GM18907 (cell line): ENCODE data around the gene SDK1.
"Not testable (repeated sequence)": the region's sequence is repeated elsewhere in the genome, so short reads cannot be mapped to it uniquely, and the experiment has no call there.

ENCODE experiments used
- ATAC-seq: cut with Tn5 transposase; IDR thresholded peaks from one replicate; pipeline ENCODE4 v1.9.1; 2021; ENCODE audit warnings: mild to moderate bottlenecking, moderate library complexity; ENCODE audit not compliant: unreplicated experiment

The SDK1 gene

DNA sequence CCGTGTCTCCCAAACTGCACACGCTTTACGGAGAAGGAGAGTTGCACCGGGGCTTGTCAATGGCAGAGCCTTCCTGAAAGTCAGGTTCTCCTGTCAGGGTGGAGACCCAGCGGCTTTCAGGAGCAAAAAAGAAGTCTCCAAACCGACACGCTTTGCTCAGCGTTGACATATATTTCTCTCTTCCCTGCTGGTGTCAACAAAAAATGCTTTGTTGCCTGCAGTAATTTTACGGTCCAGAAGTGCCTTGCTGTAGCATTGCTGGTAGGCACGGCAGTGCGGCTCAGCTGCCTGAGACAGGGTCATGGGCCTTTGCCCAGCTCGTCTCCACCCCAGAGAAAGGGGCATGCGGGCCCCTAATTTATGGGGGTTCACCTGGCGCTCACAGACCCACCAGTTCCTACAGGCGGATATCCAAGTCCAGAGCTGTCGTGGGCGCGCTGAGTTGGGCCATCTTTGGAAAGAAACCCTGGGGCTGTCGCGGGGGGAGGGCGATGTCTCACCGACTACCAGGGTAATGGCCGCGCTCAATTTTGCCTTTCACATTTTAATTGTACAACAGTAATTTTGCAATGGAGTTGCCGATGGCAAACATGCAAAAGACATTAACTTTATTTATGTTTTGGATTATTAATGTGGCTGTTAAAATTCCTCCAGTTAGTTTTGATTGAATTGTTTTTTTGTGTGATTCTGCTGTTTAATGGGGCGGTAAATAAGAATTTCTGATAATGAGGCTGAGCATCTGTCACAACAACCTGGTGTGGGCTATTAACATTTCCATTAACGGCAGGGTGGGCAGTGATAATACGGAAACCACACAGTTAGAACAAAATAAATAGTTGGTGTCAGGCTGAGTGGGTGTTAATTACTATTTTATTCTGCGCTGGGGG lies 902.8 kb downstream of the SDK1 start:
- ATAC-seq = no peak

DNA sequence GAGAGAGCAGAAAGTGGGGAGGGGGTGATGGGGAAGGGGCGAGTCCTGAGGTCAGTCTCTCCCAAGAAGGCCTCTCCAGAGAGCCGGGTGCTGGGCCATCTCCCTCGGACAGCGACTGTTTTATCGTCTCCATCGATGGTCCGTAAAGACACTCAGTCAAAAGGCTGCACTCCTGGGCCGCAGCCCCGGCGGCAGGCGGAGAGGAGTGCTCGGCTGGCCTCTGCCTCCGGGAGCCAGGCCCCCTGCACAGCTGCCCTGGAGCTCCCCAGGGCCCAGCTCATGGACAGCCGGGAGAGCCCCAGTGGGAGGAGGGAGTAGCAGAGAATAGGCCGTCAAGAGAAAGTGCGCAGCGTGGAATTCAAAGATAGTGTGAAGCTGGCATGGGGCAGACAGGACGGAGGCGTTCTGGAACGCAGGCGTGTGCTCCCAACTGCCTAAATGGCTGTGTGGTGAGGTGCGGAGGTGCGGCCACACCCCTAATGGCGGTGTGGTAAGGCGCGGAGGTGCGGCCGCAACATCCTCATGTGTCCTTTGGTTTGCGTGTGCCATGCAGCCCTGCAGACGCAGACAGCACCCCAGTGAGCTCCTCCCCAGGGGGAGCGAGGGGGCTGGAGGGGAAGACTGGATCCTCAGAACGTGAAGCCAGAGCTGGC lies 903.6 kb downstream of the SDK1 start:
- ATAC-seq = no peak

DNA sequence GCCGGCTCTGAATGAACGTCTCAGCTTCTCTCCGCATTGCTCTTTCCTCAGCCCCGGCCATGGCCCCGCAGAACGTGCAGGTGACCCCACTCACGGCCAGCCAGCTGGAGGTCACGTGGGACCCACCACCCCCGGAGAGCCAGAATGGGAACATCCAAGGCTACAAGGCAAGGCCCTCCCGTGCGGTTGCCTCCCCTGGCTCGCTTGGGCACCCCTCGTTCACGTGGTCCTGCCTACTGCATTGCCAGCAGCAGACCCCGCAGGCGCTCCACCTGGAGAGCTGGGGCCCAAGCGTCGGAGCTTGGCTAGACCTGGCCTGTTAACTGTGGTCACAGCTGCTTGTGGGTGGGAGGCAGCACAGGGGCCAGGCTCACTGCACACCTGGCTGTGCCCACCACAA lies 904.8 kb downstream of the SDK1 start:
- ATAC-seq = no peak

DNA sequence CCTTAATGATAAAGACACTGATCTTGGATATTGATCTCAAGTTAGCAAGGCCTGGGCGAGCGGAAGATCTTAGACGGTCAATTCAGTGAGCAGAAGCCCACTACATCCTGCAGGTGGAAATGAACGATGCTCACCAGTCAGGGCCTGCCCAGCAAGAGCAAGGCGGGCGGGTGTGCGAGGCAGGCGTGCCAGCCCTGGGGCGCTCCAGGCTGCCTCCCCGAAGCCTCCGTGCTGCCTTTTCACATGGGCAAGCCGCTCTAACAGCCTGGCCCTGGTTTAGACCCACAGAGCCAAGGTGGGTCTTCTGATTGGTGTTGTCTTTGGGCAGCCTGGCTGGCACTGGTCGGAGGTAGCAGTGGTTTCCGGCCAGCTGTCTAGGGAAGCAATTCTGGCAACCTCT lies 906.0 kb downstream of the SDK1 start:
- ATAC-seq = no peak

DNA sequence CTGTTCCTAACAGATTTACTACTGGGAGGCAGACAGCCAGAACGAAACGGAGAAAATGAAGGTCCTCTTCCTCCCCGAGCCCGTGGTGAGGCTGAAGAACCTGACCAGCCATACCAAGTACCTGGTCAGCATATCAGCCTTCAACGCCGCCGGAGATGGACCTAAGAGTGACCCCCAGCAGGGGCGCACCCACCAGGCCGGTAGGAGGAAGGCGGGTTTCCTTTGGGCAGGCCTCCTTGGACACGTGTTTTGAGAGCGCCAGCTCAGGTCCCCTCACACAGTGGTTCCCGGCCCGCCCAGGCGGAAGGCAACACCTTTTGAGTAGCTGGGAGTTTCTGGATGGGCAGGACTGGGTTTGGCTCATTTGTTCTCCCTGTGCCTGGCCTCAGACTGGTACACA lies 907.0 kb downstream of the SDK1 start:
- no peak for ATAC-seq

DNA sequence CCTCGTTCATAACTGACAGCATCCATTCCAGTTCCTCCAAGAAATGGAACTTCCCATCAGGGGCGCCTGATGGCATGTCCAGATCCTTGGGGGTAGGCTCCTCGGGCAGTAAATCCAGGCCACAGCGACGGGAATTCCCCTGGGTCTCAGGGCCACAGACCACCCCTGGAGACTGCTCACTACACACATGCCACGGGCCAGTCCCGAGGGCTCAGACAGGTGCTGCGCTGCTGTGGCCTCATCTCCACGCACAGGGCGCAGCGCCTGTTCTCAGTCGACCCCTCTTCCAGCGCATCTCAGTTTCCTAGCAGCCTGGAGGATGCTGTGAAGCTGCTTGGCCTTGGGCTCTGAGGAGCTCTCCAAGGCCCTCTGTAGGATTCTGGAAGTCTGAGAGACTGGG lies 907.5 kb downstream of the SDK1 start:
- ATAC-seq = no peak

DNA sequence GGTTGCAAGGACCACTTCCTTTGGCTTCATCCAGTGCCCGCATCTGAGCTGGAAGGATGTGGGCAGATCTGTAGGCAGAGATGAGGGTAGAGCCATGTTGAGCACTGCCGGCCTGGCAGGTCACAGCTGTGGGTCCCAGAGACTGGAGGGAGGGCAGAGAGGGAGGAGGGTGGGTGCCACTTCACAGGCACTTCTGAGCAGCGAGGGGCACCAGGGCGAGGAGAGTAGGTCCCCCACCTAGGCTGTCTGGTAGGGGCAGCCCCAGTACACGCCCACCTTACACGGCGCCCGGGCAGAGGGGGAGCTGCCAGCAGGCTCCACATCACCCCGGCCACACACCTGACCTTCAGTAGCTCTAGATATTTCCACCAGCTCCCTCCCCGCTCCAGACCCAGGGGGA lies 908.1 kb downstream of the SDK1 start:
- no peak for ATAC-seq

DNA sequence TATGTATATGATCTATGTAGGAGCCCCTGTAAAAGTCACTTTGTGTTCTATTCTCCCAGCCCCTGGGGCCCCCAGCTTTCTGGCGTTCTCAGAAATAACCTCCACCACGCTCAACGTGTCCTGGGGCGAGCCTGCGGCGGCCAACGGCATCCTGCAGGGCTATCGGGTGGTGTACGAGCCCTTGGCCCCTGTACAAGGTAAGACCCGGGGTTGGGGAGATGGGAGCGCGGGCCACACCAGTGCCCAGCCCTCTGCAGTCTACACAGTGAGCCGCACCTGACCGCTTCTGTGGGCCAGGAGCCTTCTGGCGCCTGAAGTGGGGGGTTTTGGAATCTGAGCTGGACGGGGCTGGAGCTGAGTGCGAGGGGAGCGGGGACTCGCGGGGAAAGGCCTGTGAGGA lies 908.9 kb downstream of the SDK1 start:
- no peak for ATAC-seq

DNA sequence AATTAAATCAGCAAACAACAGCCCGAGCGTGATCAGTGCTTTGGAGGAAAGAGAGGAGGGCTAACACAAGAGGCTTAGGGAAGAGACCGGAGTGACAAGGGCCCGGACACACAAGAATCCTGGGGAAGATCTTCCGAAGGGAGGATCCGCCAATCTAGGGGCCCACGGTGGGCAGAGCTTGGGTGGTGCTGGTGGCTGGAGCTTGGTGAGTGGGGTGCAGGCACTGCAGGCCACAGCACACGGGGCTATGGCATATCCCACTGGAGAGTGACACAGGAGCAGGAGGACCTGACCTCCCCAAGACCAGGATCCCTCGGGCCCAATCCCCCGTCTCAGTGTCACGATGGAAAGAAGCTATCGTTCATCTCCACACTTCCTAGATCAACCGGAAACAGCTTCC lies 909.8 kb downstream of the SDK1 start:
- ATAC-seq = no peak

DNA sequence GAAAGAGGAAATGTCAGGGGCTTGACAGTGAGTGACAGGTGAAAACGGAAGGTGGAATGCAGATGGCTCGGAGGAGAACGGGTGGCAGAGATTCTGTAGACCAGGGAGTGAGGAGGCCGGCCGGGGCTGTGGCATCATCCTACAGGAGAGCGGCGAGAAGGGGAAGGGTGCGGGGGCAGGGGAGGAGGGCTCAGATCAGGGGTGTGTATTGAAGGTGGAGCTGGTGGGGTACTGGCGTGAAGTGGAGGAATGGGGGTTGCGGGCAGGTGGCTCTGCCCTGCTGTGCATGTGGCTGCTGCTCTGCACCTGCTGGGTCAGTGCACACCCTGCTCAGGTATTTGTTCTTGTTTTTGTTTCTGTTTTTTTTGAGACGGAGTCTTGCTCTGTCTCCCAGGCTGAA lies 910.2 kb downstream of the SDK1 start:
- no peak for ATAC-seq

DNA sequence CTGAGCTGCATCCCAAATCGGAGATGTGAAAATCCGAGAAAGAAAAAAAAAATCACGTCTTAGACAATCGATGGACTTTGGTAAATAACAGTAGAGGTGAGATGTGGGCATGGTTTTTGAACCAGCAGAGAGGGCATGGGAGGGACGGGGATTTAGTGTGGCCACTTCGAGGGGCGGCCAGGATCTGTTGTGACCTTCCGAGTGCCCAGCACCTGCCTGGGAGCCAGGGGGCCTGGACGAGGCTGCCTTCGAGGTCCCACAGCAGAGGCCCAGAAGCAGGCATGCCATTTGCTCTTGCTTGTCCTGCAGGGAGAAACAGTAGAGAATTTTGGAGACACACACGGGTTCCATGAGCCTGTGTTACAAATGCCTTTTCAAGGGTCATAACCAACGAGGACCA lies 911.3 kb downstream of the SDK1 start:
- ATAC-seq = no peak

DNA sequence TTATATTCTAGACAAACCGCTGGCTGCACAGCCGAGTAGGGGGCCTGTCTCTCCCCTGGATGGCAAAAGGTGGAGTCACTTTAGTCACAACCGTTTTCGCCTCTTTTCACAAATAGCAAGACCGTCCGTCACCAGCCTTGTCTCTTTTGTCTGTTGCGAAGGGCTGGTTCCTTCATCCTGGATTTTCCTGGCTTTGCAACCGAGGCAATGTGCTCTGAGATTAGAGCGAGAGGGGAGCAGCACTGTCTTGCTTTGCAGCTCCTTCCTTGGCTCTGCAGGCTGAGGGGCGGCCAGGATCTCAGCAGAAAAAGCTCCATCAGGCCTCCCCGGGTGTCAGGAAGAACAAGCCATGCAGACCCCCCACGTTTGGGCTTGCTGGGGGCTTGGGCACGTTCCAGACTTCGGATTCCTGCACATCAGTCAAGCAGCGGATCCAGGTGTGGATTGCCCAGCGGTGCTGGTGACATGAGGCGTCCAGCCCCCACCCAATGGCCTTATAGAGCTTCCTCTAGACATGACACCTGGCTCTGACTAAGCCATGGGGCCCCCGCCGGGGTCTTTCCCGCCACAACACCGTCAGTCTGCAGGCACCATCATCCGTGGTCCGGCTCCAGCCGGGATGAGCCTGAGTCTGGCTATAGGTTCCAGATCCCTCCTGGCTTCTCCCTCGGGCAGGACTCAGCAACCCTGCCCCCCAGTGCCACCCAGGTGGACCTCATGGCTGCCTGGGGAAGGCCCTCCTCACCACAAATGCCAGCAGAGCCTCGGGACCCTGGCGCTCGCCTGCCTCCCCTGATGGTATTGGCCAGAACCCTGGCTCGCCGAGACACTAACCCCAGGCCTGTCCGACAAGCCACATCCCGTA lies 913.5 kb downstream of the SDK1 start:
- ATAC-seq = no peak

DNA sequence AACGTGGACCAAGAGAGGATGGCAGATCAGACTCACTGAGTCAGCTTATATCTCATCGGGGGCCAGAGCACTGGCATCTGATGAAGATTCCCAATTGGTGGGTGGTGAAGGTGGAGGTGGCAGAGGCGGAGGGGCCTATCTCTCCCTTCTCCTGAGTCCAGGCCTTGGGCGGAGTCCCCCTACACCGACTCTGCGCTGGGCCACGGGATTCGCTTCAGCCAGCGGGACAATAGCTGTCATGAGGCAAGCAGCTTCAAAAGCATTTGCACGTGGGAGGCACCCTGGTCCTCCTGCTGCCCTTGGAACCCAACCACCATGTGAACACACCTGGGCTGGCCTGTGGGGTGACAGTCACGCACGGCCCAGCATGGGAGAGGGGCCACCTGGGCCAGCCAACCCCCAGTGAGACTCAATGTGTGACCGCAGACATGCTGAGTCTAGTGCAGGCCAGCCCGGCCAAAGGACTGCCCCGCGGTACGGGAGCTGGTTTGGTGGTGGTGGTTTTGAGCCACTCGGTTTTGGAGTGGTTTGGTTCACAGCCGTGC lies 914.2 kb downstream of the SDK1 start:
- ATAC-seq = no peak

DNA sequence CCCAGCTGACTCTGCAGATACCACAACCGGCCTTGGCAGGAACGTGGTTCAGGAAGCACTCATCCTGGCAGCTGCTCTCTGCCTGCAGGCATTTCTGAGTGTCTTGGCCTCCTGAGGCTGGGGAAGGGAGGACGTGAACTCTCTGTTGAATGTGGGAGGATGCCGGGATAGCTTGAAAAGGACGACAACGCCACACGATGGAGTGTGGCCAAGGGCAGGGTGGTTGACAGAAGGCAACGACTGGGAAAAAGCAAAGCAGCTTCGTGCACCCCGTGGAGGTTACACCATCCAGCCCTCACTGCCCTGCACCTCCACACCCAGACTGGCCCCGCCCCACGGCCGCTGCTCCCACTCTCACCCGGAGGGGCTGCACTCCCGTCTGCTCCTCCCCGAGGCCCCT lies 915.0 kb downstream of the SDK1 start:
- ATAC-seq = no peak

DNA sequence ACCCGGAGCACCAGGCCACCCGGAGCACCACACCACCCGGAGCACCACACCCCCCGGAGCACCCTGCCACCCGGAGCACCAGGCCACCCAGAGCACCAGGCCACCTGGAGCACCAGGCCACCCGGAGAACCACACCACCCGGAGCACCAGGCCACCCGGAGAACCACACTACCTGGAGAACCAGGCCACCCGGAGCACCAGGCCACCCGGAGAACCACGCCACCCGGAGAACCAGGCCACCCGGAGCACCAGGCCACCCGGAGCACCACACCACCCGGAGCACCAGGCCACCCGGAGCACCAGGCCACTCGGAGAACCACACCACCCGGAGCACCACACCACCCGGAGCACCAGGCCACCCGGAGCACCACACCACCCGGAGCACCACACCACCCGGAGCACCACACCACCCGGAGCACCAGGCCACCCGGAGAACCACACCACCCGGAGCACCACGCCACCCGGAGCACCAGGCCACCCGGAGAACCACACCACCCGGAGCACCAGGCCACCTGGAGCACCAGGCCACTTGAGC lies 916.1 kb downstream of the SDK1 start:
- ATAC-seq = not testable (repeated sequence)

DNA sequence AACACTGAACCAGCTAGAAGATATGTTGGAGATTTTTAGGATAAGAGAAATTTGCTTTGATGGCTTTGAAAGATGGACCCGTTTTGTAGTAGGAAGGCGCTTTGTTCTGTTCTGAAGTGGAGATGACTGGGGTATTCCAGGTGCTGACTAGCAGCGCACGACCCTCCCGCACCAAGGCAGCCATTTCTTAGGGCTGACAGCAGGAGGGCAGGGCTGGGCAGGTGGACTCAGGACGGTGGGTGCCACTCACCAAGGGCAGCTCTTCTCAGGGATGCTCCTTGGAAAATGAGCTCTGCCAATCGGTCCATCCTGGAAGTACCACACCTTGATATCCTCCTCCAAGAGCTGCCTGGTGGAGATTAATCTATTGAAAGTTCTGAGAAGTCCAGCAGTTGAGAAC lies 917.4 kb downstream of the SDK1 start:
- no peak for ATAC-seq

DNA sequence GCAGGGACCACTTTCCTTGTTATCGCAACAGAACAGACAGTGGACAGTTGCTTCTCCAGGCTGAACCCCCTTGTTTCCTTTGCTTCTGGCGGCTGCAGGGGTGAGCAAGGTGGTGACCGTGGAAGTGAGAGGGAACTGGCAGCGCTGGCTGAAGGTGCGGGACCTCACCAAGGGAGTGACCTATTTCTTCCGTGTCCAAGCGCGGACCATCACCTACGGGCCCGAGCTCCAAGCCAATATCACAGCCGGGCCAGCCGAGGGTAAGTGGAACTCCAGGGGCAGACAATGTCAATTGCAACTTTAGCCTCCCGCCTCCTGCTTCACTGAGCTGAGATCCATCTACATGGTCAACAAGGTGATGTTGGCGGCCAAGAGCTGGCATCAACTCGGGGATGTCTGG lies 919.0 kb downstream of the SDK1 start:
- no peak for ATAC-seq

DNA sequence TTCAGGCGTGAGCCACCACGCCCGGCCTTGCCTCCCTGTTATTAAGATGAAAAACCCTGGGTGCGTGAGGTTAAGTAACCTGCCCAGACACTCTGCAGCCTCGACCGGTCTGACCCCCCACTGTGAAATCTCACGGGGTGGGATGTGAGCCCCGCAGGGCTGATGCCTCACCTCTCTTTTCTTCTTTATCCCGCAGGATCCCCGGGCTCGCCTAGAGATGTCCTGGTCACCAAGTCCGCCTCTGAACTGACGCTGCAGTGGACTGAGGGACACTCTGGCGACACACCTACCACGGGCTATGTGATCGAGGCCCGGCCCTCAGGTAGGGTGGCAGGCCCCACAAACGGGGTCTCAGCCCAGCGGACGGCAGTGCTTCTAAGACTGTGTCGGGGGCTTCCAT lies 920.0 kb downstream of the SDK1 start:
- ATAC-seq = no peak

DNA sequence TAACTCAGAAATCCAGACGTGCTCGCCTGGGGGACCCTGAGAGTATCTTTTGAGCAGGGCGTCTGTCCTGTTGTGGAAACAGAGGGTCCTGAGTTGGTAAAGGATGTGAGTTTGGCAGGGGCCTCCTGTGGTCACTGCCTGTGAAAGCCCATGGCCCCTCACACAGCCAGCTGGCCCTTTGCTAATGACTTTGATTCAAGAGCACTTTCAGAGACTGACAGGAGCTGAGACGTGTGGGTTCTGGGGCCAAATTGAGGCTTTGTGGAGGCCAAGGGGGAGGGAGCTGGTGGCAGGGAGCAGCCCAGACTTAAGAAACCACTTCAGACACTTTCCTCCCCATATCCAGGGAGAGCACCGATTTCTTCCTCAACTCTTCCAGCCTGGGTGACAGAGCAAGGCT lies 921.6 kb downstream of the SDK1 start:
- ATAC-seq = no peak

DNA sequence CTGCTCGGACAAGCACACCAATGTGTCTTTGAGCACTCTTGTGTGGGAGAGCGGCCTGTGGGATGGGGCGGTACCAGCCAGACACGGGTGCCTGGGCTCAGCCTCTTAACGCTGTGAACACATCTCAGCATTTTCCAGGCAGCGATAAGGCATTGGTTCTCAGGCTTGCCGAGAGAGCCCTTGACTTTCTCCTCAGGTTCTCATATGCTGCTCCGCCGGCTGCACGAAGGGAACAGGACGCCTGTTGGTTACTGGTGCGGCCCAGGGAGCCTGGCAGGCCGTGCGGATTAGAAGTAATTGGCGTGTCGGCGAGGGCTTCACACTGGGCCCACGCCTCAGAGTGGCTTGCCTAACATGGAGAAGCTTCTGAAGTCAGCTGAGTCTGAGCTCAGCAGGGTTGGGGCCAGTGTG lies 924.3 kb downstream of the SDK1 start:
- ATAC-seq = no peak

DNA sequence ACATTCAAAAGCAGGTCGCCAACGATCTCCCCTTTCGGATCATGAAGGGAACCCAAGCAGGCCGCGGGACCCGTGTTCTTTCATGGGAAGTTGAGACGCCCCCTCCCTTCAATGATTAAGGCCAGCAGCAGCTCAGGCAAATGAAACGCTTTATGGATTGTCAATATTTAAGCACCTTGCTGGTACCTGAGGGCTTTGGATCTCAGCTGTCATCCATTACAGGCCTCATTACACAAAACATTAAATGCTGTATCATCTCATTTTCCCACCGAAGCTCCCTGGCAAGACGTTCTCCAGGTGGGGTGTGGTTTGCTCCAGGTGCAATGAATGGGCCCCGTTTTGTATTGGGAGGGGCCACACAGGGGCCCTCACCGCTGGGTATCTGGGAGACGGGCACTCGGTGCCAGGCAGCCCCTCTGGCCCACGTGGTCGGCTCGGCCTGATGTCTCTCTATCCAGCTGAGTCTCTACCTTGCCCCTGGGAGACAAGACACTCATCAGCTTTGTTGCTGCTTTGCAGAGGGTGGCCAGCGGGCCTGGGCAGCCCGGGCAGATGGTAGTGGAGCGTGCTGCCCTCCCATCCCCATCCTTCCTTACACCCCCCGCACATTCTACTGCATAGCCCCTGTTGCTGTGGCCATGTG lies 925.0 kb downstream of the SDK1 start:
- ATAC-seq = no peak
